ENCODE measurements around the gene C1GALT1C1.
"Not testable (repeated sequence)": the region's sequence is repeated elsewhere in the genome, so short reads cannot be mapped to it uniquely, and the experiment has no call there.

C1GALT1C1 gene

DNA sequence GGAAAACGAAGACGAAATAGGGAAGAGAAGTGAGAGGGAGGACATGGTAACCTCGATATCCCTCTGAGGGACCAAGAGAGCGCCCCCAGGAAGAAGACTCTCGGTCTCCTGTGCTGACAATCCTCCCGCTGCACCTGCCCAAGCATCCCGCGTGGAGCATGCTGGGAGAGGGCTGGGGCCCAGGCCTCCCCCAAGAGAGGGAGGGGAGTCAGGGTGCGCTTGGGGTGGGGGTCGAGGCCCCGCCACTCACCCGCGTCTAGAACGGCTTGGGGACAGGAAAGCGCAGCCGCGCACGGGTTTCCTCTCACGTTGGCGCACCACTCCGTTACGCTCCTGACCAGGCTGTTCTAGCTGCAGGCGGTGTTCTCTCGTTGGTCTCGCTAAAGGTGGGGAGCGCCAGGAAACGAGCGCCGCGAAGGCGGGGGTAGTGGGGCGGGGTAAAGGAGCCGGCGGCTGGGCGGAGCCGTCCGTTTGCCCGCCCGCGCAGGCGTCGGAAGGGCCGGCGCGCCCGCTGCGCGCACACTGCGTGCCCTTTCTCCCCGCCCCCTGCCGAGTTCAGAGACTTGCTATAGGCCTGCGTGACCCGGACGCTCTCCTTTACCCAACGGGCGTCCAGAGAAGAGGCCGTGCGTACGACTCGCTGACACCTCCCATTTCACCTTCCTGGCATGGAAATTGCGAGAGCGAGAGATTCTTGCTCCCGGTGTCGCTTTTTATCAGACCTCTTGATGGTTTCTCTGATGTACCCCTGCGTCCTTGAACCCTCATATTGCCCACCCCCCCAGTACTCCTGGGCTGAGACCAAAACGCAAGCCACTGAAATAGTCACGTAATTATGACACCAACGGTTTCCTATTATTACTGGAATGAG is at the start of gene C1GALT1C1:
Gene C1GALT1C1 (minus strand): TSS at position 388 of the 871 bp plus-strand sequence. CDS start 2,888 bp downstream, outside the sequence.
- peak; percentile 94 for DNase-seq

- DNase-seq = no peak
Measured at GRCh38 chrX:120677004-120677652, 47.3 kb upstream of the C1GALT1C1 start.

DNA sequence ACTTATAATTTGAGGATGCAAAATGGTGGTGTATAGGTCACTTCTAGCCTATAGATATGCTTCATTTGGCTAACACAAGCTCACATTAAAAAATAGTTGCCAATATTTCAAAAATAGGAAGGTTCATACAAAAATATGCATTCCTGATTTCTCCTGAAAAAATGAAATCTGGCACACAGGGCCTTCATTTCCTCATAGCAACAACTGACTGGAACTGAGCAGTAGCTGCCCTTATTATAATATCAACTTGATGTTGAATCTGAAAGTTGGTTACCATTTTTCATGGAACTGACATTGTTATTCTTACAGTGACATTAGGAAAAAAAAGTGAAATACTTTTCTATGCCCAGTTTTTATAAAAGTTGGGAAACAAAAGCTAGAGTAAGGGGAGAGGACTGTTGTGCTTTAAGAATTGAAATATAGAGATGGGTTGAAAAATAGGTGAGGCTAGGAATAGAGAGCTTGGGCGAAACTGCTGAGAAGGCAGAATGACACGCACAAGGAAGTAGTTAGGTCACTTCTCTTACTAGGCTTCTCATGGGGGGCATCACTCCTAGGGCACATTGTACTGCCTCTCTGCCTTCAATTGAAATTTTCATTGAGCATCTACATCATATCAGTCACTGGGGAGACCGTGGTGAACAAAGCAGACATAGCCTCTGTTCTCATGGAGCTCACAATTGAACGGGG is 43.1 kb upstream of the C1GALT1C1 start:
- DNase-seq = no peak

DNA sequence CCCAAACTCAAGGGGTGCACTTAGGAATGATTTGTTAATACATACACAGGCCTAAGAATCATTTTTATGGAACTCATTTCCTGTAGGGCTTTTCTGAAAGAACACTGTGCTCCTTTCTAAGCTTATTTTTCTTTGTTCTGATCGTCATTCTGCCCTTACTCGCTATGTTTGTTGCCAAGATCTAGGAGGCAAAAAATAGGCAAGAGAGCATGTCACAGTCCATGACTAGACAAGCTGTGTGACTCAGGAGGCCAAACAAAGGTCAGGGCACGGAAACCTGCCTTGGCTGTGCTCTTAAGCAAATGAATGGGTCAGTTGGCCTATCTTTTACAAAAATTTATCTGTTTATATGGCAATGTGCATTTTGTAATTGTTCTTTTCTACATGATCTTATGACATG is 42.5 kb upstream of the C1GALT1C1 start:
- no peak for DNase-seq

GRCh38 chrX:120671963-120672362 is 42.1 kb upstream of the C1GALT1C1 start:
- DNase-seq = no peak

DNA sequence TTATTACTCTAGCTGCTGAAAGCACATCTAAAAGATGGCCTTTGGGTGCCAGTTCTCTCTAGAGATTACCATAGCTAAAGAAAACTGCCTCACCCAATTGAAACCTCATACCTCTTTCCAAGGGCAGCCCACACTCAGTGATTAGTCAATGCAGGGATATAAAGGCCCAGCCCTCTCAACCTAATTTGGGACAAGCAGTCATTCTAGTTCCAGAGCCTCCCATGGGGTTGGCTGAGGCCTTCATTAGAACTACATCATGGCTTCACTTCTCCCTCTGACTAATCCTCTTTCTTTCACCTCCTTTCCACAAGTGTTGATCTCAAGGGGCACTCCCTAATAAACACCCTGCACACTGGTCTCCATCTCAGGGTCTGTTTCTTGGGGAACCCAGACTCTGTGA is 38.5 kb upstream of the C1GALT1C1 start:
- DNase-seq = no peak

- DNase-seq = not testable (repeated sequence)
Measured at GRCh38 chrX:120664535-120664934, 34.7 kb upstream of the C1GALT1C1 start.

GRCh38 chrX:120664081-120664480 is 34.2 kb upstream of the C1GALT1C1 start:
- DNase-seq = no peak

- DNase-seq = no peak
Measured at GRCh38 chrX:120662662-120663061, 32.8 kb upstream of the C1GALT1C1 start.

DNA sequence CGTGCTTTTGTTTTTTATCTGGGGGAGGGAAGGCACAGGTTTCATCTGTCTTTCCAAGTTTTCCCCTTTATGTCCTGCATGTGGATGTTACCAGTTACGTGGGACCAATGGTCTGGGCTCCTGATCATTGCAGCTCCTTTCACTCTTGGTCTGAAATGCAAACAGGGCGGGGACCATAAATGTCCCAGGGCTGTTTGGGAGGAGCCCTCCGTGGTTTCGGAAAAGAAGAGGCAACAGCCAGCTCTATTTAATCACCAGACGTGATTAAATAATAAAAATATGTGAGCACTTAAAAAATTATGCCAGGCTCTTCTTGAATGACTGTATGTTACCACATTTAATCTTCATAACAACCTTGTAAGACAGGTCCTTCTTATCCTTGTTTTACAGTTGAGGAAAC is 30.8 kb upstream of the C1GALT1C1 start:
- DNase-seq = no peak

DNA sequence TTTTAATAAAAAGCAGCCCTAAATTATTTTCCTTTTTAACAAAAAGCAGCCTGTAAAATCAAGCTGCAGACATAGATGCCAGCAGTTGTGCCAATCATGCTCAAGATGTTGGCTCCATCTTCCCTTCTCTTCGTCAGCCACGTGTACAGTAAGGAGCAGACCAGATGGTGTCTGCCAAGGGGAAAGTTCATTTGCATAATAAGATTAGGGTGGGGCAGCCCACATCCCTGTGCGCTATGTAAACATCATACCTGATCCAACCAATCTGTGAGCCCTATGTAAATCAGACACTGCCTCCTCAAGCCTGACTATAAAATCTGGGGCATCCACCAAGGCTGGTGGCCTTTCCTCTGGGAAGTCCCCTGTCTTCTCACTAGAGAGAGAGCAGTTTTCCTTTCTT is 23.1 kb upstream of the C1GALT1C1 start:
- no peak for DNase-seq

DNA sequence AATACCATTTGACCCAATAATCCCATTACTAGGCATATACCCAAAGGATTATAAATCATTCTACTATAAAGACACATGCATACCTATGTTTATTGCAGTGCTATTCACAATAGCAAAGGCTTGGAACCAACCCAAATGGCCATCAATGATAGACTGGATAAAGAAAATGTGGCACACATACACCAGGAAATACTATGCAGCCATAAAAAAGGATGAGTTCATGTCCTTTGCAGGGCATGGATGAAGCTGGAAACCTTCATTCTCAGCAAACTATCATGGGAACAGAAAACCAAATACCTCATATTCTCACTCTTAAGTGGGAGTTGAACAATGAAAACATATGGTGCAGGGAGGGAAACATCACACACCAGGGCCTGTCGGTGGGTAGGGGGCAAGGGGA is 22.4 kb upstream of the C1GALT1C1 start:
- not testable (repeated sequence) for DNase-seq

DNA sequence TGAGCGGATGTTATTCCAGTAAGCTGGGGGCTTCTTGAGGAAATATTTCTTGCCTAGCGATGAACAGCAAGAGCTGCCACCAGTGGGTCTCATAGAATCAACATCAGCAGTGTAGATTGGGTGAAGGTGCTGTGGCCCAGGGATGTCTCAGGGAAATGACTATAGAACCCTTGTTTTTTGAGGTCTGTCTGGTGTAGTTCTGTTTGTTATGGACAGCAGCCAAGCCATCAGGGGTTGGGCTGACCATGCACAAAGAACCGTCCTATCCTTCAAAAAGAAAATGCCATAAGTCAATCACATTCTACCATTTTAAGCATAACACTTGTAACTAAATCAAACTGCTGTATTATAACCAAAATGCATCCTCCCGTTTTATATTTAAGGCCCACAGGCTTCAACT is 17.3 kb upstream of the C1GALT1C1 start:
- DNase-seq = no peak

DNA sequence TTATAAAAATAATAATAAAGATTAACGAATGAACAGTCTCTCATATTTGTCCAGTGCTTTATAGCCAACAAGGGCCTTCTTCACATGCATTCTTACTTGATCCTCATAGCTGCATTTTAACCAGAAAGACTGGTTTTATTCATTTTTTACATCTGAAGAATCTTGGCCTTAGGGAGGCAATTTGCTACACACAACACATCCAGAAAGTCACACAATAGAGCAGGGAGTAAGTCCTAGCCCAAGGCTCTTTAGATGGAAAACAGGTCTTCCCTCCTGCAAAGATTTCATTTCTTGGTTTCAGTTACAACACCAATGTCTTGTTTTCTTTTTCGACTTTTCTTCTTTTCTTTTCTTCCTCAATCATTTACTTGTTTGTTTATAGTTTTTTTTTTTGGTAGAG is 13.0 kb upstream of the C1GALT1C1 start:
- no peak for DNase-seq

GRCh38 chrX:120638619-120639018 is 8.8 kb upstream of the C1GALT1C1 start:
- DNase-seq = no peak

- no peak for DNase-seq
Measured at GRCh38 chrX:120625371-120625770, 4.5 kb downstream of the C1GALT1C1 start.

- no peak for DNase-seq
Measured at GRCh38 chrX:120617996-120618630, 11.7 kb downstream of the C1GALT1C1 start.

DNA sequence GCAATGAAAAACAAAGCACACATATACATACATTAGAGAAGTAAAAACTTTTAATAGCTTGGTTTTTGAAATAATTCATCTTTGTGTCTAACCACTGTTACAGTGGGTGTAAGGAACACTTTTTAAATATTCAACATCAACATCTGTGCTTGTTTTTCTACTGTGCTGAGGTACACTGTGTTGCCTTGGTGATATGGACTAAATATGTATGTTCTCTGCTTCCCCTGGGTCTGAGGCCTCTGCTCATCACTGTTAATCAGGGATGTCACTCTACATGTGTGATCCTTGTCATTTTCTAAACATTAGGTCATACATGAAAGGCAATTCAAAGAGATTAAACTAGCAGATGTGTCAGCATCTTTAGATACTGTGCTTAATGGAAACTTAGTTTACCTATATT is 15.0 kb downstream of the C1GALT1C1 start:
- no peak for DNase-seq

- no peak for DNase-seq
Measured at GRCh38 chrX:120612086-120612485, 17.8 kb downstream of the C1GALT1C1 start.

DNA sequence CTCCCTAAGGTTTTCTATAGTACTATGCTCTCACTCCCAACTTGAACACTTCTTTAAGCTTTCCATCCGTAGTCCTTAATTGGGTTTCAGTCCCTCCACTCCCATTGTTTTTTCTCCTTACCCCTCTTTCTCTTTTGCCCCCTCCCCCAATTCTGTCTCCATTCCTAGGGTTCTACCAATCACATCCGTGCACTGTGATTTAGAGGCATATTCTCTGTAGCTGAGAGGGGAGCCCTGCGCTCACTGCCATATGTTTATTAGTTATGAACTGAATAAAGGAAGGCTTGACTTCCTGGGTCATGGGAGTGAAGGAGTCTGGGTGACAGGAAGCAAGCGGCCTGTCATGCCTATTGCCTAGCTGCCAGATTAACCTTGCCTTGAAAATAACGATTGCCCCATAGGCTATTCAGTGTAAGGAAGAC is 25.5 kb downstream of the C1GALT1C1 start:
- peak; percentile 62 for DNase-seq

DNA sequence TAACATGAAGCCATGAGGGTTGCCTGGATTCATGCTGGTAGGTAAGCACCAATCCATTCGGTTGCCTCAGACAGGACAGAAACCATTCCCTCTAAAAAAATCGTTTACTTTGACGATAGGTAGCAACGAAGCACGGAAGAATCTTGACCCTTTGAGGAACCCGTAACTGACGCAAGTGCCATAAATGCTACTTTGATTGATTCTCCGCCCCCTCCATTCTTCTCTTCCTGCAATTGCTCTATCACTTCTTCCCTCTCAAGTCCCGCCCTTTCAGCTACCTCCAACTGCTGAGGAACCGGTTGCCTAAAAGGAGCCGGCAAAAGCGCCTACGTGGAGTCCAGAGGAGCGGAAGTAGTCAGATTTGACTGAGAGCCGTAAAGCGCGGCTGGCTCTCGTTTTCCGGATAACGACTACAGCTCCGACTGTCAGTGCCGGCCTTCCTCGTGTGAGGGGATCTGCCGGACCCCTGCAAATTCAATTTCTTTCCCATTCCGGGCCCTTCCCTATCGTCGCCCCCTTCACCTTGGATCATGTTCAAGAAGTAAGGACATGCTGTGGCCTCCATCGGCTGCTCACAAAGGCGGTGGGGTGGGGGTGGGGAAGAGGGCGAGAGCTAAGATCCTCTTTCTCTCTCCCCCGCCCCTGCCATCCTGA is 26.0 kb downstream of the C1GALT1C1 start, which contains the start of gene MCTS1:
Gene MCTS1 (plus strand): TSS at position 395 of the 654 bp plus-strand sequence. CDS start 136 bp downstream, at position 531.
- peak; percentile 96 for DNase-seq

DNA sequence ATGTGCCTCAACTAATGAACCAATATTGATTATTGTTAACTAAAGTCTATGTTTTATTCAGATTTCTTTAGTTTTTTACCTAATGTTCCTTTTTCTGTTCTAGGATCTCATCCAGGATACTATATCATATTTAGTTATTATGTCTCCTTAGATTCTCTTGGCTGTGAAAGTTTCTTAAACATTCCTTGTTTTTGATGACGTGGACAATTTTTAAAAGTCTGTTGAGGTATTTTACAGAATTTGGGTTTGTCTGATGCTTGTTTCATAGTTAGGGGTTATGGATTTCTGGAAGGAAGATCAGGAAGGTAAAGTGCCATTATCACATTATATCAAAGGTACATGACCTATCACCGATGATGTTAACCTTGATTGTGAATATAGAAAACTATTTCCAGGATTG is 44.2 kb downstream of the C1GALT1C1 start:
- DNase-seq = no peak

All from NCI-H748 treated with DMSO at 0.1 percent for 48 hours (cell line).